Cardiac muscle cell (in vitro differentiated cells and primary cell): ENCODE data around the gene EIF4G3. TPM values are rescaled to one million over a fixed set of nuclear protein-coding genes. Genes with fewer than 3 reads are reported as not detected.

Experiments used
- DNase-seq, 2 donors: peaks; one replicate each; pipeline versions ENCODE4 v3.0.0 to v3.0.0-alpha.2; 2010 to 2017; ENCODE audit warnings: low read depth in 1 of 2, low spot score in 1 of 2
- H3K27ac ChIP-seq: fragments of 200-600 bp; sonication (generic); 2 replicates; pipeline ENCODE4 v1.5.1; 2016
- H3K27me3 ChIP-seq: fragments of 200-600 bp; sonication (generic); 2 replicates; pipeline ENCODE4 v1.6.0; 2016; ENCODE audit warnings: control low read depth
- H3K36me3 ChIP-seq: fragments of 200-600 bp; sonication (generic); 2 replicates; pipeline ENCODE4 v1.5.1; 2016; ENCODE audit warnings: control low read depth
- H3K4me1 ChIP-seq: fragments of 200-600 bp; sonication (generic); 2 replicates; pipeline ENCODE4 v1.8.1; 2017; ENCODE audit warnings: low read depth, mild to moderate bottlenecking, mixed run types
- H3K4me3 ChIP-seq: fragments of 200-600 bp; sonication (generic); 2 replicates; pipeline ENCODE4 v1.5.1; 2016; ENCODE audit warnings: mild to moderate bottlenecking
- H3K9me3 ChIP-seq: fragments of 200-600 bp; sonication (generic); 2 replicates; pipeline ENCODE4 v1.5.1; 2017; ENCODE audit warnings: low read depth, mild to moderate bottlenecking, control low read depth
- polyA plus RNA-seq: library from polyadenylated mRNA; unstranded; fragments of >200 nt; fragmentation: Nextera tagmentation; extraction: Ambion mirVana; gene quantifications from 2 replicates; pipeline ENCODE4 v1.2.1, GENCODE V29; 2016
- total RNA-seq: library from RNA; depleted of rRNA; stranded (reverse); fragments of >200 nt; gene quantifications from 2 replicates; pipeline ENCODE4 v1.2.3, GENCODE V29; 2016
- TF ChIP-seq, protein P1 (sequence below): IDR thresholded peaks from 2 replicates; pipeline ENCODE4 v1.5.1; 2012; ENCODE audit warnings: low read depth, mild to moderate bottlenecking, low read length

The EIF4G3 gene
- total and polyA plus RNA-seq, 2 experiments from 2014 or later, result 37.8 to 55.3 TPM

- no peaks in the 10 kb centered on the region for H3K9me3 ChIP-seq
- no peaks in the 10 kb centered on the region for H3K36me3 ChIP-seq
- TF ChIP-seq, protein P1, sequence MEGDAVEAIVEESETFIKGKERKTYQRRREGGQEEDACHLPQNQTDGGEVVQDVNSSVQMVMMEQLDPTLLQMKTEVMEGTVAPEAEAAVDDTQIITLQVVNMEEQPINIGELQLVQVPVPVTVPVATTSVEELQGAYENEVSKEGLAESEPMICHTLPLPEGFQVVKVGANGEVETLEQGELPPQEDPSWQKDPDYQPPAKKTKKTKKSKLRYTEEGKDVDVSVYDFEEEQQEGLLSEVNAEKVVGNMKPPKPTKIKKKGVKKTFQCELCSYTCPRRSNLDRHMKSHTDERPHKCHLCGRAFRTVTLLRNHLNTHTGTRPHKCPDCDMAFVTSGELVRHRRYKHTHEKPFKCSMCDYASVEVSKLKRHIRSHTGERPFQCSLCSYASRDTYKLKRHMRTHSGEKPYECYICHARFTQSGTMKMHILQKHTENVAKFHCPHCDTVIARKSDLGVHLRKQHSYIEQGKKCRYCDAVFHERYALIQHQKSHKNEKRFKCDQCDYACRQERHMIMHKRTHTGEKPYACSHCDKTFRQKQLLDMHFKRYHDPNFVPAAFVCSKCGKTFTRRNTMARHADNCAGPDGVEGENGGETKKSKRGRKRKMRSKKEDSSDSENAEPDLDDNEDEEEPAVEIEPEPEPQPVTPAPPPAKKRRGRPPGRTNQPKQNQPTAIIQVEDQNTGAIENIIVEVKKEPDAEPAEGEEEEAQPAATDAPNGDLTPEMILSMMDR, result no peak
- H3K27me3 ChIP-seq, result no peaks in the 10 kb centered on the region
- DNase-seq, result no peak
- no peak overlapping the region for H3K4me3 ChIP-seq
- H3K27ac ChIP-seq, result no peak overlapping the region
- no peaks in the 10 kb centered on the region for H3K4me1 ChIP-seq
Observed at GRCh38 chr1:20962576-20963258, 214.0 kb downstream of the EIF4G3 start.

GRCh38 chr1:20958430-20958829, 218.3 kb downstream of the EIF4G3 start:
- DNase-seq, result no peak
- Histone ChIP-seq H3K36me3 (no peaks in the 10 kb centered on the region), H3K4me1 (no peaks in the 10 kb centered on the region), H3K9me3 (no peaks in the 10 kb centered on the region), H3K4me3 (no peak overlapping the region), H3K27me3 (no peaks in the 10 kb centered on the region), H3K27ac (no peak overlapping the region)
- TF ChIP-seq, protein P1, result no peak

DNA sequence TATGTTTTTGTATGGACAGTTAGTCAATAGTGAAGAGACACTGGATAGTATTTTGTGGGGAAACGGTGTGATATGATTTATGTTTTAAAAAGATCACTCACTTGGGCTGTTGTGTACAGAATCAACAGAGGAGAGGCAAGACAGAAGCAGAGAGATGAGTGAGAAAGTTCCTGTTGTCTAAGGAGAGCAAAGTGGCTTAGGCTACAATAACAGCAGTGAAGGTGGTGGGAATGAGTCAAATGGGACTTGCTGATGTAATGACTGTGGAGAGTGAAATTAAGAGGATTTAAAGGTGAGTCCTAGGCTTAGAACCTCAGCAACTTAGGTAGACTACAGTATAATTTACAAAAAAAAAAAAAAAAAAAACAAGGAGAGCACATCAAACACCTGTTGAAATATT, 220.4 kb downstream of the EIF4G3 start:
- no peak for DNase-seq
- TF ChIP-seq, protein P1, result no peak
- H3K4me3 ChIP-seq, result no peak overlapping the region
- no peaks in the 10 kb centered on the region for H3K4me1 ChIP-seq
- no peaks in the 10 kb centered on the region for H3K27me3 ChIP-seq
- H3K9me3 ChIP-seq, result no peaks in the 10 kb centered on the region
- no peak overlapping the region for H3K27ac ChIP-seq
- no peaks in the 10 kb centered on the region for H3K36me3 ChIP-seq

- H3K27ac ChIP-seq, result no peak overlapping the region
- peak in 1 of 2 donors; percentile 18 for DNase-seq
- H3K4me1 ChIP-seq, result no peaks in the 10 kb centered on the region
- H3K9me3 ChIP-seq, result no peaks in the 10 kb centered on the region
- TF ChIP-seq, protein P1, result no peak
- no peaks in the 10 kb centered on the region for H3K36me3 ChIP-seq
- no peak overlapping the region for H3K4me3 ChIP-seq
- H3K27me3 ChIP-seq, result no peaks in the 10 kb centered on the region
Observed at GRCh38 chr1:20950679-20951078, 226.0 kb downstream of the EIF4G3 start.

DNA sequence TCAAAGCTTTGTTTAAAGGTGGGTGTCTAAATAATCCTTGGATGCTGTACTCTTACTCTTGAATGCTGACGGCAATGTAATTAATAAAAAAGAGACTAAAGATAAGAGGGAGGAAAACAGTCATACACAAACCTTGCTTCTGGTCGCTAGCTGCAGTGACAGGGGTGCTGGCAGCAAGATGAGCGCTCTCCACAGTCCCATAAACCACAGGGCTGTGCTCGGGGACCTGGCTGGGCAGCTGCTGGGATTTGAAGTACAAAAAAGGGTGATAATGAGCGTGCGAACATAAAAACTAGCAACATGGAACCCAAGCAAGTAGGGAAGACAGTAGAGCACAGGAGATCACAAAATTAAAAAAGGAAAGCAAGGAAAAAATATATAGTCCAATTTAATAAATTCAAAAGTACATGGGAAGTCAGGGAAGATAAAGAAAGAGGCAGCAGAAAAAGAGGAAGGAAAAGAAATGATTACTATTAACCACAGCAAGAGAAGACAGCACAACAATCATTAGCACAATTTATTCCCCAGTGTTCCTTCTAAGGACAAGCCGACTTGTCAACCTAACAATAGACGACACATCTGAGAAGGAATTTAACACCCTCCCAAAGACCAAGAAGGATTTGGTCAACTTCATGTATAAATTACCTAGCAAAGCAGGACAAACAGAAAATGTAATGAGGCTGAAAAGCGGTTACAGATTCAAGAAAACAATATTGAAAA, 226.7 kb downstream of the EIF4G3 start:
- Histone ChIP-seq H3K4me1 (no peaks in the 10 kb centered on the region), H3K4me3 (no peak overlapping the region), H3K27me3 (no peaks in the 10 kb centered on the region), H3K9me3 (no peaks in the 10 kb centered on the region), H3K36me3 (no peaks in the 10 kb centered on the region), H3K27ac (peak overlapping the region; percentile 16)
- DNase-seq, result peak in 1 of 2 donors; percentile 10
- TF ChIP-seq, protein P1, result no peak
